Fibroblast of skin of left biceps (primary cell): ENCODE measurements around the gene CD72.
"Not testable (repeated sequence)": the region's sequence is repeated elsewhere in the genome, so short reads cannot be mapped to it uniquely, and the experiment has no call there.

ENCODE experiments used
- DNase-seq, 2 experiments: peaks; one replicate each; pipeline ENCODE4 v3.0.0-alpha.2; 2013; ENCODE audit warnings: low read depth in 2 of 2

The CD72 gene

DNA sequence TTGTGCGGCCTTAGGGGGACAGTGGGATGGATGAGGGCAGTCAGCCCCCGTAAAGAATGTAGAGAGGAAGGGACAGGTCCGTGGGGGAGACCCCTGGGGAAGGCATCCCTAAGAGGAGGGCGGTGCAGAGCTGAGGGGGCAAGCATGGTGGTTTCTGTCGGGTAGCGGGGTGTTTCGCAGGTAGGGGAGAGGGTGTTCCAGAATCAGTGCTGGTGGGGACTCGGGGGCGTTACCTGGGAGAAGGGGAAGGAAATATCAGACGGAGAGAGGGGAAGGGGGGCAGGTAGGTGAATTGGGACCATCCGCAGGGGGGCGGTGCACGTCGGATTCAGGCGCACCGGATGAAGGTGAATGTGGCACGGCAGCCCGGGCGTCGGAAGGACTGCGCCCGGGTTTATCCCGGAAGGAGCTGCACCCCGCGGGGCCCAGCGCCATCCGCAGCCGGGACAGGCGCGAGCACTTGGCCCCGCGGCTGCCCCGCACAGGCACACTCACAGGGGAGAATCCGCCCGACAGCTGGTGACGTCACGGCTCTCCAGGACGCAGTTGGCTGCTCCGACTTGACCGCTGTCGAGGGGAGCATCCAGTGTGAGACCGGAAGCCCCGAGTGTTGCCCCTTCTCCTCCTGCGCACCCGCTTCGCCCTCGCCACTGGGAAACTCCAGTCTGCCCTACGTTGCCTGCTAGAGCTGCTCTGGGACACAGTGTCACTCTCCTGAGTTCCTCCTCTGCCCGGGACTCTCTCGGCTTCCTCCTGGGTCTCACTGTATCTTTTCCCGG lies 1.3 kb downstream of the CD72 start:
- DNase-seq = no peak

DNA sequence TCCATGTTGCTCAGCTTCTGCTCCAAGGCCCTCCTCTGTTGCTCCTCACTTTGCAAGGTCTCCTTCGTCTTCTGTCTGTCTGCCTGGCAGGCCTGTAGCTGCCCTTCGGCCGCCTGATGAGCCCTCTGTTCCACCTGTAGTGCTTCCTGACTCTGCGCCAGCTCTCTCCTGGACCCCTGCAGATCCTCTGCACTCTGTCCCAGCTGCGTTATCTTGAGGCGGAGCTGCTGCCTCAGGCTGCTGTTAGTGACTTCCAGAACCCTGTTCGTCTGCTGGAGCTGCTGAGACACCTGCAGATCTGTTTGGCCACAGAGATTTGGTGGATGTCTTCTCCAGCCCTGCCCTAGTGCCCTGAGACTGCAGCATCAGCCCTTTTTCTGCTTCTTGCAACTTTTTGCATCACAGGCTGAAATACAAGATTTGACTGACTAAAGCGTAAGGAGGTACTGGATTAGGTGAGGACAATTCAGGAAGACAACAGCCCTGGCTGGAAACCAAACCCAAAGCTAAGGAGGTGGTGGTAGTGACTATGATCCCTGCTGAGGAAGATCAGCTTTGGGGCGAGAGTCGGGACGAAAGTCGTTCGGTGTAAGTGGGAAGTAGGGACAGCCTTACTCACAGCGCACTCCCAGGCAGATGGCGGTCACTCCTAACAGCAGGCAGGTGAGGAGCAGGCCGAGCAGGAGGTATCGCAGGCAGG lies 2.1 kb downstream of the CD72 start:
- DNase-seq = no peak

DNA sequence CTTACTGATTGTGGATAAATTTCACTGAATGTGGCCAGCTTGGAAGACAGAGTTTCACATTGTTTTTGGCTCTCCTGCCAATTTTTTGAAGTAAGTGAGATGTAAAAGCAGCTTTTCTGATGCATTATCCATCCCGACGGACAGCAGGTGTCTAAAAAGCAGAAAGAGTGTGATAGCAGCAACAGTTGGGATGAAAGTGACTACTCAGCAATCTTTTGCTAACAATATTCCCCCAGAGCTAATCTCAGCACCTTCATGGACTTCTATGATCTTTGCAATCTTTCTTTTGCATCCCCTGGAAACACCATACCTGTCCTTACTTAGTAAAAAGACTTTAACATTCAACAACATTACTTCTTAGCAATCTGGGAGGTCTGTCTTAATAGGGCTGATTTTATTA lies 5.4 kb downstream of the CD72 start:
- DNase-seq = no peak

DNA sequence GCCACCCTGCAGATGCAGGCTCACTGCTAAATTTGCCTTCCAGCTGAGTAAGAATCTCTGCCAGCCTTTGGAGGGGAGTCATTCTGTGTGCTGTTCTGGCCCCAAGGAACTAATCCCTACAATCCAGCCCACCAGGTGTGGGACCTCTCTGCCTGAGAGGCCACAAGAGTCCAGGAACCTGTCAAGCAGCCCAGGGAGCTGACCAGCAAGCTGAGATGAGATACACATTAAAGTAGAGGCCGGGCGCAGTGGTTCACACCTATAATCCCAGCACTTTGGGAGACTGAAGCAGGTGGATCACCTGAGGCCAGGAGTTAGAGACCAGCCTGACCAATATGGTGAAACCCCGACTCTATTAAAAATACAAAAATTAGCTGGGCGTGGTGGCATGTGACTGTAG lies 6.1 kb downstream of the CD72 start:
- DNase-seq = not testable (repeated sequence)

DNA sequence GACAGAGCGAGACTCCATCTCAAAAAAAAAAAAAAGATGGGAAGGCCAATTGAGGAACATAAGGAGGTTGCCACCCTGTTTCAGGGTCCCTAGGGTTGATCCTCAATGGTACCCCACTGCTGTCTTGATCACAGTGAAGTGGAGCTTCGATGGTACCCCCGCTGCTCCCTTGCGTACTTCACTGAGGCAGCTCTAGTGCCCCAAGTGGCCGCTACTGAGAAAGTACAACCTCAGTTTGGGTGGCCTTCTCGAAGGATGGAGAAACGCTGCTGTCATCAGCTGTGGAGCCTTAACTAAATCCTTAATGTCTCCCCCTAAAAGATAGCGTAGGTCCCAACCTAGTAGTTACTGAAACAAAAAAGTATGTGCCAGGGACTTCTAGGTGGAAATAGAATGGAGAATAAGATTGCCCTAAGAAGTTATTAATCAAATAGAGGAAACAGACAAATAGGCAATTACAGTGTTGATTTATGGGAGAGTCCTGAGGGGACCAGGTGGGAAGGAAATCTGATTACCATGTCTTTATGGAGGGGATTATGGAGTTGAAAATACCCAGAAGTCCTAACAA lies 6.9 kb downstream of the CD72 start:
- DNase-seq = peak in 1 of 2 experiments; percentile 6

DNA sequence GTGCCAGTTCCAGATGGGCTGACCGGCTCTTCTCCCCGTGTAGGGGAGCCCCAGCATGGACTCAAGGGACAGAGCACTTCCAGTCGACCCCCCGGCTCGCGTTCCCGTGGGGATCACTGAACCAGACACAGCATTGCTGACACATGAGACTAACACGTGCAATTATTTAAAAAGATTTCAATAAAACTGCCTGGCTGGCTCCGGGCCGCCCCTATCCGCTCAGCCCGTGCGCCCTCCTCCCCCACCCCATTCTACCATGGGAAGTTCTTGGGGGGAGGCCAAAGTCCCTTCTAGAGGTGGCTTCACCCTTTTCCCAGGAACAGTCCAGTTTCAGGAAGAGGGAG lies 8.4 kb downstream of the CD72 start:
- DNase-seq = no peak

DNA sequence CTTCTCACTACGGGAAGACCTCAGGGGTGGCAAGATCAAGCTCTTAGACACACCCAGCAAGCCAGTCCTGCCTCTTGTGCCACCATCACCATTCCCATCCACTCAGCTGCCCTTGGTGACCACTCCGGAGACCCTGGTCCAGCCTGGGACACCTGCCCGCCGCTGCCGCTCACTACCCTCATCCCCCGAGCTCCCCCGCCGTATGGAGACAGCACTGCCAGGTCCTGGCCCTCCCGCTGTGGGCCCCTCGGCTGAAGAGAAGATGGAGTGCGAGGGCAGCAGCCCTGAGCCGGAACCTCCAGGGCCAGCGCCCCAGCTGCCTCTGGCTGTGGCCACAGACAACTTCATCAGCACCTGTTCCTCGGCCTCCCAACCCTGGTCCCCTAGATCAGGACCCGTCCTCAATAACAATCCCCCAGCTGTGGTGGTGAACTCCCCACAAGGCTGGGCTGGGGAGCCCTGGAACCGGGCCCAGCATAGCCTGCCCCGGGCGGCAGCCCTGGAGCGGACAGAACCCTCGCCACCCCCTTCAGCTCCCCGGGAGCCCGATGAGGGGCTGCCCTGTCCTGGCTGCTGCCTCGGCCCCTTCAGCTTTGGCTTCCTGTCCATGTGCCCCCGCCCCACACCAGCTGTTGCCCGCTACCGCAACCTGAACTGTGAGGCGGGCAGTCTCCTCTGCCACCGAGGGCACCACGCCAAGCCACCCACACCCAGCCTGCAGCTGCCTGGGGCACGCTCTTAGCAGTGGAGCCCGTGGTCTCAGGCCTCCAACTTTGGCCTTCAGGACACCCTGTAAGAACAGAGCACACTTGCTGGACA lies 9.0 kb downstream of the CD72 start:
- no peak for DNase-seq

DNA sequence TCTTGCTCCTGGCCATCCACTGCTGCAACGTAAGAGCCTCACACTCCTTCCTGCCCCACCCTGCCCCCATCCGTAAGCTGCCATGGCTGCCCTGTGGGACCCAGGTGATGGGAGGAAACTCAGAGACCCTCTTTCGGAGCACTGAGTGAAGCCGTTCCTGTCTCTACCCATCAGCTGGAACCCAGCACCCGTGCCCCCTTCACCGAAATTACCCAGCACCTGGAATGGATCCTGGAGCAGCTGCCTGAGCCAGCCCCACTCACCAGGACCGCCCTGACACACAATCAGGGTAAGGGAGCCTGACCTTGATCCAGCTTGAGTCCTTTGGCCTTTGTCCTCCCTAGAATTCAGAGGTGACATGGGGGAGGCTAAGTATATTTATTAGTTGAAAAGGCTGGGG lies 10.0 kb downstream of the CD72 start:
- no peak for DNase-seq

DNA sequence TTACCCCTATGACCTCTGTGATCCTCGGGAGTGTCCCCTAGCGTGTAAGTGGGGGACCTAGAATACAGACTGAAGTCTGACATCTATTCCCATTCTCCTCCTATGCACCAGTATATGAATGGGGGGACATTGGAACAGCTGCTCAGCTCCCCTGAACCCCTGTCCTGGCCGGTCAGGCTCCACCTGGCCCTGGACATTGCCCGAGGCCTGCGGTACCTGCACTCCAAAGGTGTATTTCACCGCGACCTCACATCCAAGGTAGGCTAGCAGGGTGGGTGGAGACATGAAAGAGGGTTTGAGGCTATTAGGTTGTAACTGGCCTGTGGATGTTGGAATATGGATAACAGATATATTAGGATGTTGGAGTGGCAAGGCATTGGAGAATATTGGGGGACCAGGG lies 11.5 kb downstream of the CD72 start:
- no peak for DNase-seq

DNA sequence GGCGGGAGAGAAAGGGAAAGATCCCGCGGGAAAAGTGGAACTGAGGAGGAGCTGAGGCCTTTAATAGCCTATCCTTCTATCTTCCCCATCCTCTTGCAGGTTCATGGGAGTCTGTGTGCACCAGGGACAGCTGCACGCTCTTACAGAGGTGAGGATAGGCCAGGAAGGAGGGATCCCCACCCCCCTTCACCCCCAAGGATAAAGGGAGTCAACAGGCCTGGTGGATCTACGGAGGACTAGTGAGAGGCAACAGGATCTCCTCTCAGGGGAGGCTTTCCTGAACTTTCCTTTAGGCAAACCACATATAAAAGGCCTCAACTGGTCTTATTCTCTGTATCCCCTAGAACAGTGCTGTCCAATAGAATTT lies 12.1 kb downstream of the CD72 start:
- DNase-seq = no peak

DNA sequence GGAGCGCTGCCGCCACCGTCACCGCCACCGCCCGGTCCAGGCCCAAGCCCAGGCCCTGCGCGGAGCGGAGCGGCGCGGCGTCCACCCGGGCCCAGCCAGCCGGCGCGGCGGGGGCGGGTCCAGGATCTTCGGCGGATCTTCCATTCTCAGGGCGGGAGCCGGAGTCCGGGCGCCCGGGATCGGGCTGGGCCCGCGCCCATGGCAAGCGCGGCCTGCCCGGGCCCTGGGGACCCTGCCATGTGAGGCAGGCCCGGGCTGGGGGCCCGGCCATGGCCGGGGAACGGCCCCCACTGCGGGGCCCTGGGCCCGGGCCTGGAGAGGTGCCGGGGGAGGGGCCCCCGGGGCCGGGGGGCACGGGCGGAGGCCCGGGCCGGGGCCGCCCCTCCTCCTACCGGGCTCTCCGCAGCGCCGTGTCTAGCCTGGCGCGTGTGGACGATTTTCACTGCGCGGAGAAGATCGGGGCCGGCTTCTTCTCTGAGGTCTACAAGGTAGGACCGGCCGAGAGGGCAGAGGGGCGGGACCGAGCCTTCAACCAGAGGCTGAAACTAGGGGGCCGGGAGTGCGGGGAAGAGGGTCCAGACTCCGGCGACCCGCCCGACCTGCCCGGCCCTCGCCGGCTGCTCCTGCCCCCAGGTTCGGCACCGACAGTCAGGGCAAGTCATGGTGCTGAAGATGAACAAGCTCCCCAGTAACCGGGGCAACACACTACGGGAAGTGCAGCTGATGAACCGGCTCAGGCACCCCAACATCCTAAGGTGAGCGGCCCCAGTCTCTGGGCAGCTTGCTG lies 12.7 kb downstream of the CD72 start:
- no peak for DNase-seq

DNA sequence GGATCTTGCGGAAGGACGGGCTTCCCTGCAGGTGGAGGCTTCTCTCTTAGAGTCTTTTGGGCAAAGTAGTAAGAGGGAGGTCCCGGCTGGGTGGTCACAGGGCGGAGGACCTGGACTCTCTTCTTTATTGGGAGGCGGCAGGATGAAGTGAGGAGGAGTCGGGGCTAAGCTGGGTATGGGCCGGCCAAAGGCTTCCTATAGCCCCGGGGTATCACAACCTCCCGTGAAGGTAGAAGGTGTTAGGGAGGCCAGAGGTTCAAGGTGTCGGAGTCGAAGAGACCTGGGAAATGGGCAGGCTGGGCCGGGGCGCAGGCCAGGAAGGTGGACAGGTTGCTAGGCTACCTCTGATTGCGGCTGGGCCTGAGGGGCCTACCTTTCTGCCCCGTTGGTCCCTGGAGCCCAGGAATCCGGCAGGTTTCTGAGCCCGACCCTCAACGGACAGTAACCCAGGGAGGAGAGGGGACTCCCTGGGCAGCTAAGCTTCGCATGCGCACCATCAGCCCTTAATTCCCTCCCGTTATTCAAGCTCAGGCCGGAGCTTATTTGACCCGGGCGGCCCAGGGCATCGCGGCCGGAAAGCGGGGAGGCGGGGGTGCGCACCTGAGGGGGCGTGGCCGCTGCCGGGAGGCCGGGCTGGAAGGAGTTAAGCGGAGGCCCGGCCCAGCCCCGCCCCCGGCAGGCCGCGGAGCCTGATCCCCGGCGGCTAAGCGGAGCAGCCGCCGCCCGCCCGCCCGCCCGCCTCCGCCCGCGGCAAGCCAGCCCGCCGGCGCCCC lies 13.4 kb downstream of the CD72 start, which contains the start of gene TESK1:
Gene TESK1, plus strand, starts transcription at position 685 of the 773 bp plus-strand sequence. CDS start 358 bp downstream, outside the sequence.
- no peak for DNase-seq

DNA sequence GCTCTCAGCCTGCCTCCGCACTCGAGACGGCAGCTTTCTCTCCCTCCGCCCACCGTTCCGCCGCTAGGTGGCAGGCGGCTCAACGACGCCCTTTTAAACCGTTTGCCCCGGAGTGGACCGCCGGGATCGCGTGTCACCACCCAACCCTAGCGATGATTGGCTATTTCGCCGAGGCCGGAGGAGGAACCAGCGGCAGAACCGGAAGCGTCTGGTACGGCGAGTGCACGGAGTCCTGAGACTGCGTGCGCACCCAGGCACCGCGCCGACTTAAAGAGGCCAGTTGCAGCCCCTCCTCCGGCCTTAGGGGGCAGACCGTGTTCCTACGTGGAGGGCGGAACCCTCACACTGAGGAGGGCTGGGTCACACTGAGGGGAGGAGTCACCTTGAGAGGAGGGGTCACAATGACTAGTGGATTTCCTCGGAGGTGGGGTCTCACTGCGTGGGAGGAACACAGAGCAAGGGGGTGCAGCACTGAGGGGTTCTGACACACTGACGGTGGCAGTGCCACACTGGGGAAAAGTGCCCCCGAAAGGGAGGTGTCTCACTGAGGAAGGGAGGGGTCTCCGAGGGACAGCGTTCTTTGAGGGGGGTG lies 14.1 kb downstream of the CD72 start:
- DNase-seq = peak; percentile 99

DNA sequence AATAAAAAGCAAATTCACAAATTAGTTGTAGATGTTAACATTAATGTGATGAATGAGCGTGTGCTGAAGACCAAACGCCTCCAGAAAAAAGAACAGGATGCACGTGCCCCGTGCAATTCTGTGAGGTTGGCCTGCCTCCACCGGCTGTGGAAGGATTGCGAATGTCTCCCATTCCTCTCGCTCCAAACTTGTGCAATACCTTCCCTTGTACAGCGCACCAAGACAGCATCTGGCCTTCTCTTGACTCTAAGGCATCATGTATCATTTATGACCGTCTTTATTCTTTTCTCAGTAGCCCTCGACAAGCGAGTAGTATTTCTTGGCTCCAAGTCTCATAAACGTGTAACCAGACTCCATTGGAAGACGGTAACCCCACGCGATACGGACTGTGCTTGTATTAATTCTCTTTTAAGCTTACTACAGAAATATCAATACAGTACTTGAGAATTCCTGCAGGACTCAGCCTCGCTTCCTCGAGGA lies 14.7 kb downstream of the CD72 start:
- DNase-seq = peak; percentile 71 to 74

DNA sequence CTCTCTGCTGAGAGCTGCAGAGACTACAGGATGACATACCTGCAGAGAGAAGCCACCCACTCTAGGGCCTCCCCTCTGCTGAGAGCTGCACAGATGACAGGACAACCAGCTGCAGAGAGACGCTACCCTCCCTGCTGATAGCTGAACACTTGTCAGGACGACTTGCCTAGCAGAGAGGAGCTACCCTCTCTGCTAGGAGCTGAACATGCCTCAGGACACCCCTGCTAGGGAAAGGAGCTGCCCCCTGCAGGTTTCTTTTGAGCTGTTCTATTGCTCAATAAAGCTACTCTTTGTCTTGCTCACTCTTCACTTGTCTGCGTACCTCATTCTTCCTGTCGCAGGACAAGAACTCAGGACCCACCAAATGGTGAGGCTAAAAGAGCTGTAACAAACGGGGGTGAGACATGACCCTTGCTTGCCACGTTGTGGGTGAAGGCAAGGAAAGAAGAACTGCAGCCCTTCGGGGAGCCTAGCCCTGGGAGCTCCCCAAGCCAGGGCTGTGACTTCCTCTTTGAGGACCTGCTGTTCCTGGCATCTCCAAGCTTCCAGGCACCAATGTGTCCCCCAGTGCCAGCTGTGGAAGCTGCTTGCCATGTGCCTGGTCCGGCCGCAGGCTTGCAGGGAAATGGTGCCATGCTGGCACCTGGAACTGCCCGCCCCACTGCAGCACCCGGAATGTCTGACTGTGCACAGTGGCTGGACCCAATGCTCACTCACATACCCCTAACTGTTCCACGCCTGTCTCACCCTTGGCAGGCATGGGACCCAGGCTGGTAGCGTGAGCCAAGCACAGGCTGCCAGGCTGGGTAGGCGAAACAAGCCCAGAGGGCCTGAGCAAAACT lies 18.2 kb downstream of the CD72 start:
- DNase-seq = no peak

DNA sequence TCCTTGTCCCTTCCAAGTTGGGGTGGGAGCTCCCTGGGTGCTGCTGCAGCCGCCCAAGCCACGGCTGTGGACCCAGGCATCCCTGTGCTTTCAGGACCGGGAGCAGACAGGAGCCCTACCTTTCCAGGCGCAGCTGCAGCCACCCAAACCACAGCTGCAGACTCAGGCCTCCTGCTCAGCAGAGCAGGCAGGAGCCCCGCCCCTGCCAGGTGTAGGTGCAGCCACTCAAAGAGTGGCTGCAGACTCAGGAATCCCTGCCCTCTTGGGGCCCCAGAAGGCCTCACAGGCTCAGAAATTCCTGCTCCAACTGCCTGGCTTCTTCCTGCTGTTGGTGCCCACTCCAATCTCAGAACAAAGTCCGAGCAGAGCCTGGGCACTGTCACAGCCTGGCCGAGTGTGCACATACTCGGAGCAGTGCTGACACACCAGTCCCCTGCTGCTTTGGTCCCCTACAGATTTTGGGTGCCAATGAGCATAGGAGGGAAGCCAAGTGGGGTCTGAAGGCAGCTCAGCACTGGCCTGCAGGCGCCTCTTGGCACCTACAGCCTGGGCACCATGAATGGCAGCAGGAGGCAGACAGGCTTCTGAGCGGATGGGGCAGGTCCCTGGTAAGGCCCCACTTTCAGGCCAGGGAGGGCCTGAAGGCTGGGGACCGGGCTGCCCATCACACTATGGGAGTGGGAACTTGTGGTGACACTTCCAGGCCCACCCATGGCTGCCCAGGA lies 19.2 kb downstream of the CD72 start:
- DNase-seq = no peak

DNA sequence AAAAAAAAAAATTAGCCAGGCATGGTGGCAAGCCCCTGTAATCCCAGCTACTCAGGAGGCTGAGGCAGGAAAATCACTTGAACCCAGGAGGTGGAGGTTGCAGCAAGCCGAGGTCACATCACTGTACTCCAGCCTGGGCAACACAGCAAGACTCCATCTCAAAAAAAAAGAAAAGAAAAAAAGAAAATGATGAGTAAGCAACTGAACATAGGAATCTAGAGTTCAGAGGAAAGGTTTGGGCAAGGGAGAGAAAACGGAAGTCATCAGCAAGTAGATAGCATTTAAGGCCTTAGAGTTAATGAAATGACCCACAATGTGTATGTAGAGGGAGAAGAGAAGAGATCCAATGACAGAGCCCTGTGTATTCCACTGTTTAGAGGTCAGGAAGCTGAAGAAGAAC lies 21.3 kb downstream of the CD72 start:
- not testable (repeated sequence) for DNase-seq

DNA sequence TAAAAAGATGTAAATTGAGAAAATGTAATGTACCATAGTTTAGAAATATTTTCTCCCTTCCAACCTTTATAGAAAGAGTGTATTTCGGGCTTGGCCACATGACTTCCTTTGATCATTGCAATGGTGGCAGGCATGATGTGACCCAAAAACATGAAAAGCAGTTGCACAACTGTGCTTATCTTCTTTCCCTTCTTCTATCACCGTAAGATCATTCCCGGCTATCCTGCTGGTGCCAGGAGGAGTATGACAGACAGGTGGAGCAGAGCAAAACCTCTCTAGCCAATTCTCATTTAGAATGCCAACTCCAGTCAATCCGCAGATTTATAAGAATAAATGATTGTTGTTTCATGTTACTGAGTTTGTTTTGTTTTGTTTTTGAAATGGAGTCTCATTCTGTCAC lies 23.7 kb downstream of the CD72 start:
- no peak for DNase-seq

DNA sequence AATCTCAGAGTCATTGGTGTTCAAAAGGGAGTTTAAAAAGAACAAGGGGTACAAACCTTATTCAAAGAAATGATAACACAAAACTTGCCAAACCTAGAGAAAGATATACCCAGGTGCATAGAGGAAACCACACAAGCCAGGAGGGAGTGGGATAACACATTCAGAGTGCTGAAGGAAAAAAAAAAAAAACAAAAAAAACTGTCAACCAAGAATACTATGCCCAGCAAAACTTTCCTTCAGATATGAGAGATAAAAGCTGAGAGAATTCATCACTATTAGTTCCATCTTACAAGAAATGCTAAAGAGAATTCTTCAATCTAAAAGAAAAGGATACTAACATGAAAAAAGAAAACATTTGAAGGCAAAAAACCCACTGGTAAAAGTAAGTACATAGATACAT lies 24.6 kb downstream of the CD72 start:
- no peak for DNase-seq
